Measurements from ENCODE around the gene LGALS8.
A peak's percentile ranks its signal among the peaks of the same experiment; 100 is the strongest.

LGALS8 gene

DNA sequence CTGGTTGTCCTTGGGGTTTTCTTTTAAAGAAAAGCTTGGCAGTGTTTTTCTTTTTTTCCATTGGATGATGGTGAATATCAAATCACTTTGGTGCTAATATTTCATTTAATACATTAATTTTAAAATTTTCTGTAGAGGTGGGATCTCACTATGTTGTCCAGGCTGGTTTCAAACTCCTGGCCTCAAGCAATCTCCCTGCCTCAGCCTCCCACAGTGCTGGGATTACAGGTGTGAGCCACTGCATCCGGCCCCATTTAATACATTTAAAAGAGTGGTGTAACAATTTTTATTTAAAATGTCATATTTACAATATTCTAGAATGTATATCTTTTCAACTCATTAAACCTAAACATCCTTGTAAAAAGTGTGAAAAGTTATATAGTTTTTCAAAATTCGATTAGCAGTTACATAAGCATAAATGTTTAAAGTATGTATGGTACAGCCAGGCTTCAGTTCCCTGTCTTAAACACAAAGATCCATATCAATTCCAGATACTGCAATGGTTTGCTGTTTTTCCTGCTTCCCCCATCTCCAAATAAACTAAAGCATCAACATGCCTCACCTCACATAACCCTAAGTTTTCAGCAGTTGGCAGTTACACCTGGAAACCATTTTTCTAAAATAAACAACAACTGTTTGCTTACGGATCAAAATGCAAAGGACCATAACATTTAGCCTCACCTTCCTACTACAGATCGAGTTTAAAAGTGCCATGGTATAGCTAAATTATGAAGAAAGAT is 8.9 kb upstream of the LGALS8 start:
- ATAC-seq (replicated peaks; ENCODE audit: extremely low read depth, poor library complexity, severe bottlenecking) = no peak
- no peak for DNase-seq (ENCODE audit: low spot score in 2 of 2)
- no peak overlapping the region for H3K27ac Mint-ChIP-seq (ENCODE audit: low read depth)
- H3K36me3 Mint-ChIP-seq (ENCODE audit: insufficient read depth) = peaks cover 3% of the 10 kb centered on the region
- H3K27me3 Mint-ChIP-seq = no peaks in the 10 kb centered on the region
- H3K4me1 Mint-ChIP-seq = peaks cover 20% of the 10 kb centered on the region
- no peaks in the 10 kb centered on the region for H3K9me3 Mint-ChIP-seq
- no peak overlapping the region for H3K4me3 Mint-ChIP-seq

DNA sequence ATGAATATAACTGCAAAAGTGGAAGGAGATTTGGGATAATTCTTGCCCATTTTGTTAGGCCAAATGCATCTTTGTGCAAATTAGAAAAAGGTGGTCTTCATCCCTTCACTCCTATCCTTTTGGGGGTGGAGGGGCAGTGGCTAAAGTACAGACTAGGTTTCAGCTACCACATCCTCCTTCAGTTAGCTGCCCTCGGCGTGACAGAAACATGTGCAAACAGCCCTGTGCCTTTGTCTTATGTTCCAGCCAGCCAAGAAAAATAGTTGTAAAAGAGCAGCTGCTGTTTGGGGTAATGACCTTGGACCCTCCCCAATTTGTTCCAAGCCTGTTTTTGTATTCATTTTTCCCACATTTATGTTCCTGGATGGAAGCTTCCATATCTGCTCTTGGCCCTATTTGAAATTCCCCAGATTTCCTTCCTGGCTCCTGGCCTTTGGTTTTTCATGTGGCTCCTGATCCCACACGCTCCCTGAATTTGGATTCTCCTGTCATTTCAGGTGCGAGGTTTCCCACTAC is 8.3 kb upstream of the LGALS8 start:
- Mint-ChIP-seq H3K4me1 (peaks cover 20% of the 10 kb centered on the region), H3K9me3 (no peaks in the 10 kb centered on the region), H3K36me3 (ENCODE audit: insufficient read depth) (peaks cover 3% of the 10 kb centered on the region), H3K27me3 (no peaks in the 10 kb centered on the region), H3K27ac (ENCODE audit: low read depth) (peak overlapping the region; percentile 89), H3K4me3 (no peak overlapping the region)
- no peak for ATAC-seq (replicated peaks; ENCODE audit: extremely low read depth, poor library complexity, severe bottlenecking)
- DNase-seq (ENCODE audit: low spot score in 2 of 2) = no peak

DNA sequence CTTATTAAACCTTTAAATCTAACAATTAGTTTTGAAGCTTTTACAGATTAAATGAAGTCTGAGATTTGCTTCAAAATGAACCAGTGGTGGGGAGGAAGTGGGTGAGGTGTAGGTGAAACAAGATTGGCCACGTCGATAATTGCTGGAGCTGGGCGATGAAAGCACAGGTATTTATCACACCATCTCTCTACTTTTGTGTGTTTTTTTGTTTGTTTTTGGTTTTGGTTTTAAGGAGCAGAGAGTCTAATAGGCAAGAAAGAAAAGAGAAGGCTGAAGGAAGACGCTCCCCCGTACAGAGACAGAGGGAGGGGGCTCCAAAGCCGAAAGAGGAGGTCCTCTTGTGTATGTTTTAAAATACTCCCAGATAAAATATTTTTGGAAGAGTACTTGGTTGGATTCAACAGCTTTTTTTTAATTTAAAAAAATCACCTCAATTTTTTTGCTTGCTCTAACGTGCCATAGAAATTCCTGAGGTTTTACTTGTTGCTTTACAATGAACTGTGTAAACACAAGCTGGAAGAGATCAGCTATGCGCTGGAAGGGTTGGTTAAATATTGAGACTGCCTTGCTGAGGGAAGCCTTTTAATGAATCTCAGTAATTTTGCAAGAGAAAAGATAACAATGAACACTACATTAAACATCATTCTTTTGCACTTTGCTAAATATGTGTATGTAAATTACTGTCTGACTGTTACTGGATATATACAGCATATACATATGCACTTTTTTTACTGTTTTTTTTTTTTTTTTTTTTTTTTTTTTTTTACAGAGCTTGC is 6.7 kb upstream of the LGALS8 start:
- DNase-seq (ENCODE audit: low spot score in 2 of 2) (no peak), ATAC-seq (replicated peaks; ENCODE audit: extremely low read depth, poor library complexity, severe bottlenecking) (peak; percentile 96)
- H3K27ac Mint-ChIP-seq (ENCODE audit: low read depth) = peak overlapping the region; percentile 89
- no peaks in the 10 kb centered on the region for H3K27me3 Mint-ChIP-seq
- peaks cover 3% of the 10 kb centered on the region for H3K36me3 Mint-ChIP-seq (ENCODE audit: insufficient read depth)
- peak overlapping the region; percentile 63 for H3K4me3 Mint-ChIP-seq
- peaks cover 20% of the 10 kb centered on the region for H3K4me1 Mint-ChIP-seq
- H3K9me3 Mint-ChIP-seq = no peaks in the 10 kb centered on the region

DNA sequence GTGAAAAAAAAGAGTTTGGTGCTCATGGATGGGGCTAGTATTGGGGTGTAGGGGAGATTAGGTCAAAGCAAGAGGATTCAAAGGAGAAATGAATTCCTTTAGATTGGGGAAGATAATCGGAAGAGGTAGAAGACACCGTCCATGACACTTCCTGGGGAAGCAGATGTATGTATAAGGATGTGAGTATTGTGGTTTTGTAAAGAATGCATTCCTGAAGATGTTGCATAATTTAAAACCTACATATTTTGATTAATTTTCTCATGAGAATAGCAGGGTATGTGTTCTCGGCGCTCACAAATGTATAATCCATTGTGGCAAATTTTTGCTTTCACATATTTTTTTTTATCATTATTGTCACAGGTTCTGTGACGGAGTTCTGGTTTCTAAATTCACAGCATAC is 5.5 kb upstream of the LGALS8 start:
- peaks cover 6% of the 10 kb centered on the region for H3K36me3 Mint-ChIP-seq (ENCODE audit: insufficient read depth)
- no peak for DNase-seq (ENCODE audit: low spot score in 2 of 2)
- no peaks in the 10 kb centered on the region for H3K27me3 Mint-ChIP-seq
- H3K27ac Mint-ChIP-seq (ENCODE audit: low read depth) = no peak overlapping the region
- H3K4me3 Mint-ChIP-seq = no peak overlapping the region
- H3K9me3 Mint-ChIP-seq = no peaks in the 10 kb centered on the region
- ATAC-seq (replicated peaks; ENCODE audit: extremely low read depth, poor library complexity, severe bottlenecking) = no peak
- peaks cover 25% of the 10 kb centered on the region for H3K4me1 Mint-ChIP-seq

DNA sequence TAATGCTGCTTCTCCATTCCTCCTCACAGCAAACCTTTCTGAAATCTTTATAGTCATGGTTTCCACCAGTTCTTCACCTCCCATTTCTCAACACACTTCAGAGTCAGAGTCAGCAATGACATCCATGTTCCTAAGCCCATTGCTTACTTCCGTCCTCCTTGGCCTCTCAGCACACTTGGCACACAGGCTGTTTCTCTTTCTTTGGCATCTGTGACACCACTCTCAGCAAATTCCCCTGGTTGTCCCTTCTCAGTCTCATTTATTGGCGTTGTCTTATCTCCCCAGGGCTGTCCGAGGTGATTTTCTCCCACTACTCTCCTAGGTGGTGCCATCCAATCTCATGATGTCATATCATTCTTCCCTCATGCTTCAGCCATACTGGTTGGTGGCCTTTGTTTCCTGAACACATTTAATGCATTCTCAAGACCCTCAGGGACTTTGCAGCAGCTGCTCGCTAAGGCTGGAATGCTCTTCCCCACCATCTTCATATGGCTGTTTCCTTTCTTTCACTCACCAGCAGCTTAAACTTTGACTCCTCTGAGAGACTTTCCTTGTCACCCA is 3.3 kb upstream of the LGALS8 start:
- no peaks in the 10 kb centered on the region for H3K9me3 Mint-ChIP-seq
- peaks cover 37% of the 10 kb centered on the region for H3K4me1 Mint-ChIP-seq
- peaks cover 20% of the 10 kb centered on the region for H3K36me3 Mint-ChIP-seq (ENCODE audit: insufficient read depth)
- no peak for DNase-seq (ENCODE audit: low spot score in 2 of 2)
- no peaks in the 10 kb centered on the region for H3K27me3 Mint-ChIP-seq
- no peak overlapping the region for H3K4me3 Mint-ChIP-seq
- H3K27ac Mint-ChIP-seq (ENCODE audit: low read depth) = no peak overlapping the region
- no peak for ATAC-seq (replicated peaks; ENCODE audit: extremely low read depth, poor library complexity, severe bottlenecking)

DNA sequence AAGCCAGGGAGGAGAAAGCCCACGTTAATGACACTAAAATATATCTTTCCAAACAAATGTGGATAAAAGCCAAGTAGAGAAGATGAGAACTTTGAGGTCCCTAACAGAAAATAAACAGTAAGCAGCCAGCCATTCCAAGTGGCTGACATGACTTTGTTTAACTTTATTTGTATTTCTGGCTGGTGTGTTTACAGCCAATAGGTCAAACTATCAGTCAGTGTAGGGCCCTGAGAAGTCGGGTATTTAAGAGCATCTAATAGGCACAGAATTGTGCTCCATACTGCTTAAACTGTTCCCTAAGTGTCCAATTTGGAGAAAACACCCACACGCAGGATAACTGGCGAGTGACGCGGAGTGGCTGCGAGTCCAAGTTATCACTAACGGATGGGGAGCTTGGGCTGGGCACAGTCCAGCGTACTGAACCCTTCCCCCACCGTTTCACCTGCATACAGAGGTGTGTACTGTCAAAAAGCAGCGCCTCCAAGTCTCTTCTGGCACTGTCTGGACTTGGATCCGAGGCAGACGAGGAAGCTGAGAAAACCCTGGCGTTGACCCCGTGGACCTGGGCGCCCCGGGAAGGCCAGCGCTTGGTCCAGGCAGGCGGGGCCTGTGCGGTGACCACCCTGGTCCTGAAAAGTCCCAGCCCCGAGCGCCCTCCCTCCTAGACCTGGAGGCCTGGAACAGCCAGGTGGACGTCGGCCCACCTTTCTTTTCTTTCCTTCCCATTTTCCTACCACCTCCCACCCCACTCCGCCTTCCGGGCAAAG is 662 bp upstream of the LGALS8 start:
- DNase-seq (ENCODE audit: low spot score in 2 of 2) = no peak
- peak overlapping the region; percentile 98 for H3K4me3 Mint-ChIP-seq

DNA sequence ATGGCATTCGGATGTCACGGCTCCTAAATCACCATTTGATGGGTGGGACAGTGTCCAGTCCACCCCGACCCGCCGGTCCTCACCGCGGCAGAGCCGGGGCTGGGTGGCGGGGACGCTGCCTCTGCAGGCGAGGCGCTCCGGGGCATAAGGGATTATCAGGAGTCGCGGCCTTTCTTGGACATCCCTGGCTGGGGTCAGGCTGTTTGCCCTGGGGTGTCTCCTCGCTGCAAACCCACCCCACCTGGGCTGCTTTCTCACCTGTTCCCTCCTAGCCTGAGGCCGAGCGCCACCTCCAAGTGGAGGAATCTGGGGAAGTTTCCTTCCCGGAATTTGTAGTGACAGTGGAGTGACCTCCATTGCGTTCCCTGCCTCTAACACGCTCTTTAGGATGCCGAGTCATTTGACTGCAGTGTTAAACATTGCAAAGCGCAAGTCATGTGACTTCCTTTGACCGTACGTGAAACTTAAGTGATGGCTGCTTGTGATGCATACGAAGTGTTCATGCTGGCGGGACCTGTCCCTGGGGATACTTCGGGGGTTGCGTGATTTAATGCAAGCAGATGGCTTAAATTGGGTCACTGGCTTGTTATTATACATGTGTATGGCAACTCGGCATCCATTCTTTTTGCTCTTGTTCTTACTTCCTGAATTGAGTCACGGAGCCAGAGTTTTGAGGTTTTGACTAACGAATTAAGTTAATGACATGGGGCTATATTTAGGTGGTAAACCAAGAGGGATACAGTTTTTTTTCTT is 536 bp downstream of the LGALS8 start:
- DNase-seq (ENCODE audit: low spot score in 2 of 2) = peak; percentile 29 to 48
- Mint-ChIP-seq H3K36me3 (ENCODE audit: insufficient read depth) (peaks cover 38% of the 10 kb centered on the region), H3K27ac (ENCODE audit: low read depth) (peak overlapping the region; percentile 98), H3K27me3 (no peaks in the 10 kb centered on the region), H3K4me3 (peak overlapping the region; percentile 98), H3K9me3 (no peaks in the 10 kb centered on the region), H3K4me1 (peaks cover 21% of the 10 kb centered on the region)
- peak; percentile 92 for ATAC-seq (replicated peaks; ENCODE audit: extremely low read depth, poor library complexity, severe bottlenecking)

More for the DNA sequence above, 662 bp upstream of the LGALS8 start:
- ATAC-seq (replicated peaks; ENCODE audit: extremely low read depth, poor library complexity, severe bottlenecking) = no peak
- Mint-ChIP-seq H3K27ac (ENCODE audit: low read depth) (peak overlapping the region; percentile 98), H3K27me3 (no peaks in the 10 kb centered on the region), H3K4me1 (peaks cover 21% of the 10 kb centered on the region), H3K9me3 (no peaks in the 10 kb centered on the region), H3K36me3 (ENCODE audit: insufficient read depth) (peaks cover 31% of the 10 kb centered on the region)

DNA sequence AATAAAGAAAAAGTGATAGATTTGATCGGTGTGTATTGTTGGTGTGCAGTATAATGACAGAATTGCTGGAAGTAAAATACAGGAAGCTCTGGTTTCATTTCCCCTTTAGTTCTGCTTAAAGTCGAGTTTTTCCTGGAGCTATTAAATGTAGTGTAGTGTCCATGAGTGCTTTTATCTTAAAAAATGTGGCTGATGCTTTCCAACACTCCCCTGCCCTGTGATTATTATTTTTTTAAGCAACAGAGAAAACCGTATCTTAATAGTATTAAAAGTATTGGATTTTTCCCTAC is 1.1 kb downstream of the LGALS8 start:
- Mint-ChIP-seq H3K4me1 (peaks cover 21% of the 10 kb centered on the region), H3K9me3 (no peaks in the 10 kb centered on the region), H3K27me3 (no peaks in the 10 kb centered on the region), H3K36me3 (ENCODE audit: insufficient read depth) (peaks cover 38% of the 10 kb centered on the region), H3K27ac (ENCODE audit: low read depth) (peak overlapping the region; percentile 98), H3K4me3 (peak overlapping the region; percentile 98)
- ATAC-seq (replicated peaks; ENCODE audit: extremely low read depth, poor library complexity, severe bottlenecking) (no peak), DNase-seq (ENCODE audit: low spot score in 2 of 2) (no peak)

DNA sequence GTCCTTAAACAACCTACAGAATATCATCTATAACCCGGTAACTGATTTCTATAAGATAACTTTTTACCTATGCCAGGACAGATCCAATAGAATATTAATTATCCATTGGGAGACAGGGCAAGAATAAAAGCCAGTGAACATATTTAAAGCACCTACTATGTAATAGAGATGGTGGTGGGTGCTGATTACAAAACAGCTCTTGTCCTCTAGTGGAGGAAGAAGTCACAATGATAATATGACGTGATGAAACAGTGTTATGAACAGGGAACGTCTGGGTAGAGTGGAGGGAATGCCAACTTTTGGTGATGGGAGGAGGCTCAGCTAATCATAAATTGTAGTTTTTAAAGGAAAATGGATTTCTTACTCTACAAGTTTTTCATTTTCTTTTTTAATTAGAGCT is 2.3 kb downstream of the LGALS8 start:
- no peak for DNase-seq (ENCODE audit: low spot score in 2 of 2)
- H3K36me3 Mint-ChIP-seq (ENCODE audit: insufficient read depth) = peaks cover 41% of the 10 kb centered on the region
- H3K9me3 Mint-ChIP-seq = no peaks in the 10 kb centered on the region
- H3K4me3 Mint-ChIP-seq = no peak overlapping the region
- H3K27me3 Mint-ChIP-seq = no peaks in the 10 kb centered on the region
- no peak overlapping the region for H3K27ac Mint-ChIP-seq (ENCODE audit: low read depth)
- H3K4me1 Mint-ChIP-seq = peaks cover 29% of the 10 kb centered on the region
- no peak for ATAC-seq (replicated peaks; ENCODE audit: extremely low read depth, poor library complexity, severe bottlenecking)

DNA sequence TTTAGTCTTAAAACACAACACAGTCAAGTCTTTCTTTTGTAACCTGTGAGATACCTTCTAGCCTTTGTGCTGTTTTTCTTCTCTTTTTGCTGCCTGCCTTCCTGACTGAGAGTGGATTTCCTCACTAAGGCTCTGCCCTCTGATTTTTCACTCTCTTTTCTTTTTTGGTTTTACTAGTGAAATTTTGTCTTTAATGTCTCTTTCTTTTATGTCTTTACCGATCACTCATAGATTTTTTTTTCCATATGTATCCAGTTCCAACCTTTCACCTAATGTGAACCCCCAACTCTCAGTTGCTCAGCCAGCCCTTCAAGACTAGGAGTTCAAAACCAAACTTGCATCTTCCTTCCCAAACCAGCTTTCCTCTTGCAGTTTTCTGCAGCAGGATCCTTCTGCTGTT is 6.5 kb downstream of the LGALS8 start:
- H3K27me3 Mint-ChIP-seq = no peaks in the 10 kb centered on the region
- H3K27ac Mint-ChIP-seq (ENCODE audit: low read depth) = peak overlapping the region; percentile 59
- H3K4me1 Mint-ChIP-seq = peaks cover 35% of the 10 kb centered on the region
- ATAC-seq (replicated peaks; ENCODE audit: extremely low read depth, poor library complexity, severe bottlenecking) (no peak), DNase-seq (ENCODE audit: low spot score in 2 of 2) (no peak)
- no peak overlapping the region for H3K4me3 Mint-ChIP-seq
- peaks cover 35% of the 10 kb centered on the region for H3K36me3 Mint-ChIP-seq (ENCODE audit: insufficient read depth)
- no peaks in the 10 kb centered on the region for H3K9me3 Mint-ChIP-seq

DNA sequence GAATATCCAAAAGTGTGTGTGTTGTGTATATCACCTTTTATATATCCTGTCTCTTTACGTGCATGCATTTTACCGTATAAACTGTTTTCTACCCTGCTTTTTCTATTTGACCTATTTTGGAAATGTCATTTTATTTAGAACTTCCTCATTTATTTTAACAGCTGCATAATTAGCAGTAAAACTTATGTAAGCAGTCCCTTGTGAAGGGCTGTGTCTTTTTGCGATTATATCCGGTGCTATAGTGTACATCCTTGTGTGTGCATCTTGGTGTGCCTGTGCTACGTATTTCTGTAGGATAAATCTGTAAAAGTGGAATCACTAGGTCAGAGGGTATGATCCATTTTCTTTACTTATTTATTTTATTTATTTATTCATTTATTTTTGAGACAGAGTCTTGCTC is 7.2 kb downstream of the LGALS8 start:
- DNase-seq (ENCODE audit: low spot score in 2 of 2) (no peak), ATAC-seq (replicated peaks; ENCODE audit: extremely low read depth, poor library complexity, severe bottlenecking) (no peak)
- Mint-ChIP-seq H3K27me3 (no peaks in the 10 kb centered on the region), H3K27ac (ENCODE audit: low read depth) (peak overlapping the region; percentile 59), H3K4me3 (no peak overlapping the region), H3K9me3 (no peaks in the 10 kb centered on the region), H3K36me3 (ENCODE audit: insufficient read depth) (peaks cover 40% of the 10 kb centered on the region), H3K4me1 (peaks cover 40% of the 10 kb centered on the region)

DNA sequence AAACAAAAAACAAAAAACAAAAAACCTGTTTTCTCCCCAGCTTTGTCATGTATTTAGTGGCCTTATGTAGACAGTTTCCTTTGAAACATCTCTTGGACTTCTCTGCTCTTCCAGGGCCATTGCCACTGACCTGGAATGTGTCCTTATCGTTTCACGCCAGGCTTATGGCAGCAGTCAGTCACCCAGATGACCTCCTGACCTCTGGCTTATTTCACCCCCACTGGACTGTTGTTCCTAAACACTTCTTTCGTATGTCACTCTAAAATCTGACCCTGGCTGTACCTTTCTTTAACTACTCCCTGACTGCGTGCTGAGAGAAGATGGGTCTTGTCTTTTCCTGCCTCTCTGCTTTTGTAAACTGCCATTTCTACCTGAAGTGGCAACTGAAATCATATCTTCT is 9.1 kb downstream of the LGALS8 start:
- H3K9me3 Mint-ChIP-seq = no peaks in the 10 kb centered on the region
- ATAC-seq (replicated peaks; ENCODE audit: extremely low read depth, poor library complexity, severe bottlenecking) = no peak
- H3K27me3 Mint-ChIP-seq = no peaks in the 10 kb centered on the region
- peaks cover 41% of the 10 kb centered on the region for H3K36me3 Mint-ChIP-seq (ENCODE audit: insufficient read depth)
- no peak overlapping the region for H3K27ac Mint-ChIP-seq (ENCODE audit: low read depth)
- no peak overlapping the region for H3K4me3 Mint-ChIP-seq
- H3K4me1 Mint-ChIP-seq = peaks cover 47% of the 10 kb centered on the region
- no peak for DNase-seq (ENCODE audit: low spot score in 2 of 2)

All from central memory CD8-positive, alpha-beta T cell (primary cell).